ENCODE results near the gene SMOC2.
"Not testable (repeated sequence)": the region's sequence is repeated elsewhere in the genome, so short reads cannot be mapped to it uniquely, and the experiment has no call there.

The SMOC2 gene

DNA sequence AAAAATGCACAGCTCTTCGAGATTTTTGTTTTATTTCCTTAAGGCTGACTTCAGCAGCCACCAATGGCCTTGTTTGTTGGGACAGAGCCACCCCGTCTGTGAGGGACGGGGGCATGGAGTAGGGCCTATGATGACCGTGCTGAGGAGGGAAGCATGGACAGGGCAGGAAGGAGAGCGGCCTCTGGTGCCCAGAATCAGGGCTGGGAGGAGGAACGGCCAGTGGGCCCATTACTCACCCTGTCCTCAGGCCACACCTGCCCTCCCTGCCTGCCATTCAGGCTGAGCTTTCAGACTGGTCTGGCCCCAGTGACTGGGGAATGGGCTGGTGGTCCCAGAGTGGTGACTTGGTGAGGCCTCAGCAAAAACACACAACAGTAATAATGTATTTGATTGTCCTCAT, 104.4 kb downstream of the SMOC2 start:
- DNase-seq = no peak

DNA sequence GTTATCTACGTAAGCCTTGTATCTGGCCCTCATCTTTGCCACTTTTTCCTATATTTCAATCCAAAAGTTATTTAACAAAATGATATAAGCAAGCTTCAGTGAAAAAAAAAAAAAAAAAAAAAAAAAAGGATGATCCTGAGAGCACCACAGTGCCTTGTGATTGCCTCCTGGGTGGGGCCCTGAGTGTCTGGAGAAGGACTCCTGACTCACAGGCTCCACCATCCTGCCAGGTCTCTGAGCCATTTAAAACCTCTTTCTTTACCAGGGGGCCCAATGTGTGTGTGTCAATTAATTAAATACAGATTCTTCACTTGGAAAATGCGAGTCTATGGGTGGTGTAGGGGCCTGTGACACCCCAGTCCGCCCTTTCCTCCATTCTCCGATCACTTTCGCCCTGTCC, 105.2 kb downstream of the SMOC2 start:
- no peak for DNase-seq

DNA sequence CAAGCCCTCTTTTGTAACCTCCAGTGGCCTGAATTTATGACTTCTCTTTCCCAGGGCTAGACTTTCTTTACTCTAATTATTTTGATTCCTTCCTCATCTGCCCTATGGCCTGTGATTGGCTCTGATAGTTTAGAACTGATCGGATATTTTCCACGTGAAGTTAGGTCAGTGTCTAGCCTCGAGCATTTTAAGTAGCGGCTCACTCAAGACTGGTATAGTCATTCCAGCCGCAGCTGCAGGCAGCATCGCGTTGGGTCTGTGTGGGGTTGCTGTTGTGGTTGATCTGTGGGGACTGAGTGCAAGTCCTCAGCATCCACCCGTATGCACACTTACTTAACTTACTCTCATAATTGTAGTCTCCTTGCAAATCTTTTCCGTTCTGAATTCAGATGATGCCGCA, 105.7 kb downstream of the SMOC2 start:
- DNase-seq = no peak

DNA sequence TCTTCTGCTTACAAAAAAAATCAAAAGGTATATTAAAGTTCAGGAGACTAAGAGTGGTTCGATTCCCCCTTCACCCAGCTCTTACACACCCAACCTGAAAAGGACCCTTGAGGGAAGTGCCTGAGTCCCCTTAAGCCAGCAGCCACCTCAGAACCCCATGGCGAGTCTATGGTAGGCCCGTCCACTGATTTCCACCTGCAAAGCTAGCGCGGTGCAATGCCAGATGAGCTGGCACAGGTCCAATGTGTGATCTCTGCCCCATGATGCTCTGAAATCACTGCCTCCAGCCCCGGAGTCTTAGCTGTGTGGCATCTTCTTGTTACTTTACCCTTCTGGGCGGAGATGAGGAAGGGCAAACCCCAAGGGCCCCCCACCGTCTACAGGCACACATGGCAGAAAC, 109.3 kb downstream of the SMOC2 start:
- no peak for DNase-seq

DNA sequence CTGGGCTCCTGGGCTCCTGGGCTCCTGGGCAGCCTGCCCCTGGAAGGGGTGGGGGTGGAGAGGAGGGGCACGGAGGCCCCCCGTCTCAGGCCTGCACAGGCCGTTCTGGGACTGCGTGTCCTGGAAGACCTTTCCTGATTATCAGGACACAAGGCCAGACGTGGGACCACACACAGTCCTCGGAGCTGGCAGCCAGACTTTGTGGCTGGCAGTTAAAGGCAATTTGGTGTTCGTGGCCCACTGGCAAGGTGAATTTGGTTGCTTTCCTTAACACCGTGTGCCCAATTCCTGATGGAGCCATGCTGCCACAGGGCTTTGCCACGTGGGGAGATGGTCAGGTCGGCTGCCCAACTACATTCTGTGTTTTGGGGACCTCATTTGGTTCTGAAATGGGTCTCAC, 113.5 kb downstream of the SMOC2 start:
- no peak for DNase-seq

DNA sequence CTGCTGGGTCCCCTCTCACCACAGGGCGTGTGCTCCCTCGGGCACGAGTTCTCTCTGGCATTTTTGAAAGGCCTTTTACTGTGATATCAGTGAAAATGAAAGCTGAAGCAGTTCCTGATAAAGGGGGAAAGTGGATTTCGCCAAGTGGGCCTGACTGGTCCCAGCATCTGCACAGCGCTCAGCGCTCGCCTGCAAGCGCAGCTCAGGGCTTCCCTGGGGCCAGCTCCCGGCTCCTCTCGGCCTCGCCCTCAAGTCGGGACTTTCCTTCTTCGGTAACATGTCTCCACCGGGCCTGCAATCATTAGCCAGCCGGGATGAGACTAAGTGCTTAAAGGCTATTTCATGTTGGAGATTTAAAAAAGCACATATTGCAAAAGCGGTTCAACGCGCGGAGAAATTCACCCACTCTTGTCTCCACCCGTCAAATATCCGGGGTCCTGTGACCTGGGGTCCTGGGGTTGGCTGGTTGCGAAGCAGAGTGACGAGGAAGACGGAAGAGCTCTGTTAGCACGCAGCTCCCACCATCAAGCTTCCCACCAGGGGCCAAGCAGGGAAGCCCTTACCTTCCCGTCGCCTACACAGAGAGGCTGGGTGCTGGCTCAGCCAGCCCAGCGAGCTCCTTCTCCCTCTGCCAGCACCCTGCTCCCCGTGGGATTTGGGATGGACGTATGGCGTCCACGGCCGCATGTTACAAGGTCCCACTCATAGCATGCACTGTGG, 114.1 kb downstream of the SMOC2 start:
- DNase-seq = no peak

DNA sequence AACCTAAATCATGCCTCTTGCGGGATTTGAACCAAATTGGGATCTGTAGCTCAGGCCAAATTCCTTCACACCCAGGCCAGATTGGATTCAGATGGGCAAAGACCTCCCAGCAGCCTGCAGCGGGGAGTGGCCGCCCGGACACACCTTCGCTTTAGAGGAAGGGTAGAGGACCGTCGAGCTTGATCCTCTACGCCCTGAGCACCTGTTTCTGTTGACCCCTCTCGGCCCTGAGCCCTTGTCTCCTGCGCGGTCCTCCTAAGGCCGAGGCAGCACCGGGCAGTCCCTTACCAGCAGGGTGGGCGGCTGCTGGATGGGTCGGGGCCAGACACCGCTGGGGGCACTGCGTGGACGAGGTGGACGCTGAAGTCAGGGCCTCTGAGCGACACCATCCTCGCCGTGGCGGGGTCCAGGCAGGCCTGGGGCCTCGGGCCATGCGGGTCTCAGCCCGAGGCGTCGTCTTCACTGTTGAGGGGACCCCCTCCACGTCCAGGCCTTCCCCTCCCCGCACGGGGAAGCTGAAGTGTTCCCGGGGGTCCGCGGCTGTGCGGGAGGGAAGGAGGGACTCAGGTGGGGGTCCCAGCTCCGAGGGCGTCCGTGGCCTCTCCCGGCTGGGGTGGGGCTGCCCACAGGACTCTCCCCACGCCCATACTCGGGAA, 114.8 kb downstream of the SMOC2 start:
- no peak for DNase-seq

DNA sequence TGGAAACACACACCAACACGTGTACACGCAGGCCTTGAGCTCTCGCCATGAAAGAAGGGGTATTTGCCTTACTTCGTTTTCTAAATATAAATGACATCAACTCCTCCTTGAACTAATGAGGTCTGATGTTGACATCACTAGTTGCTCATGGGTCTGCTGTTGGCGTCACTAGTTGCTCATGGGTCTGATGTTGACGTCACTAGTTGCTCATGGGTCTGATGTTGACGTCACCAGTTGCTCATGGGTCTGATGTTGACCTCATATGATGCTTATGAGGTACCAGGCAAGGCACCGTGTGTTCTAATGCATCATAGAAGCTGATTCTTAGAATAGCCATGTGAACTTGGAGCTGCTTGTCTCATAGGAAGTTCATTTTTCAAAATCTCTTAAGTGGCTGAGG, 116.5 kb downstream of the SMOC2 start:
- no peak for DNase-seq

DNA sequence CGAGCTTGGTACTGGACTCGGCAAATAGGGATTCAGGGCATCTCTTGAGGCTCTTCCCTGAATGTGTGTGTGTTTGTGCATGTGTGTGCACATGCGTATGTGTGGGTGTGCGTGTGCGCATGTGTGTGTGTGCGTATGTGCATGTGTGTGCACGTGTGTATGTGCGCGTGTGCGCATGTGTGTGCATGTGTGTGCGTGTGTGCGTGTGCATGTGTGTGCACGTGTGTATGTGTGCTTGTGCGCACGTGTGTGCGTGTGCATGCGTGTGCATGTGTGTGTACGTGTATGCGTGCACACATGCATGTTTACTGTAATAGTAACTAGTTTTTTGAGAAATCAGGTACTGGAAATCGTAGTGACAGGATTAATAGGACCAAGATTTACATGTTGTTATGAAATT, 117.7 kb downstream of the SMOC2 start:
- no peak for DNase-seq

DNA sequence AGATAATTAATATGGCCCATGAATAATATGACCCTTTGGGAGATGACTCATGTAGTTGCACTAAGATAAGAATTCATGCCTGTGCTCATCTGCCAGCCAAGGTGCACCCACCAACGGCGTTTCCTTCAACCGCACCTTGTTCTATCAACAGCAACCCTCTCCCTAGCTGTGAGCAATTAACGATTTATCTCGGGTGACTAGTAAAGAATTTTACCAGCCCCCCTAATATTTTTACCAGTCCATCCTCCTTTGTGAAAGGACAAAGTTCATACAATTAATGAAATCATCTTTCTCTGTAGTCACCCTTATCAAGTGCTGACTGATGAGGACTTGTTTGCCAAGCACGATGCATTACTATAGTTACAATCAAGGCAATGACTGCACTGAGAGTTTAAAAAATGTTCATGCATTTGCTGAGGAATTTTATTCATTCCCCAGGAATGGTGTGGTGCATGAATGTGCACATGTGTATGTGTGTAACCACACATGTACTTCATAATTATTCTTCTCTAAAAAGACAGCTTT, 118.7 kb downstream of the SMOC2 start:
- DNase-seq = no peak

DNA sequence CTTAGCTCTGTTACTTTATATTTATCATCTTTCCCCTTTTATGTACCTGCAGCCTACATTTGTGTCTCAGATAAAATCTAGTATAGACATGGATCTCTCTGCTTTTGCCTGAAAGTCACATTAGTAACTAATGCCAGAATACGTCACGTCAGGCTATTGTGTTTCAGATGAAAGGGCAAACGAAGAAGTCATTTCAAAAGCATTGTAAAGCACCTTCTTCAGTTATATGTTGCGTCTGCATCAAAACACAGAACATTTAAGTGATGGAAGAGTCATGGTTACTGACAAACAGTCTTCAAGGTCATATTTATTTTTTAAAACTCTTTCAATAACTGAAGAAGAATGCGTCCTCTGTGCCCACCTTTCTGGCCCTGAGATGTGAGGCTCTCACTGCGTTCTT, 119.1 kb downstream of the SMOC2 start:
- no peak for DNase-seq

DNA sequence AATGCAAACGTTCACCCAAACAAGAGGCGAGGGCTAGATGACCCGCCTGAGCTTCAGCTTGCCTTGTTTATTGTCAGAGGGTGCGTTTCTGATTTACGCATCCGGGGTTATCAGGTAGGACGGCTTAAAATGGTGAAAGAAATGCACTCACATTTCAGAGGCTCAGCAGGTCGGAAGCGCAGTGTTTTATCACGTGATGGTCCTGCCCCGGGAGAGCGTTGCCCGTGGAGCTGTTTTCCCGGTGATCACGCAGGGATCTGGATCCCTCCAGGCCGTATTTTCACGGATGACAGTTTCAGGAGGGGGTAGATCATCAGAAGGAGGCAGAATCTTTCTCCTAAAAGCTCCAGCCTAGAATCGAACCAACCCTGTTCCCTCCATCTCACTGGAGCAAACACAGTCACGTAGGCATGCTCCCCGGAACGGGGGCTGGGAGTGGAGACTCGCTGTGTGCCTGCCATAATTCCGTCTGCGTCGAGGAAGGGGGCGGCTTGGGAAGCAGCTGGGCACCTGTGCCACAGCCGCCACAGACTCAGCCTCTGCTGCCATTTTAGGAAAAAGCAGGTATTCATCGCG, 121.7 kb downstream of the SMOC2 start:
- DNase-seq = no peak

DNA sequence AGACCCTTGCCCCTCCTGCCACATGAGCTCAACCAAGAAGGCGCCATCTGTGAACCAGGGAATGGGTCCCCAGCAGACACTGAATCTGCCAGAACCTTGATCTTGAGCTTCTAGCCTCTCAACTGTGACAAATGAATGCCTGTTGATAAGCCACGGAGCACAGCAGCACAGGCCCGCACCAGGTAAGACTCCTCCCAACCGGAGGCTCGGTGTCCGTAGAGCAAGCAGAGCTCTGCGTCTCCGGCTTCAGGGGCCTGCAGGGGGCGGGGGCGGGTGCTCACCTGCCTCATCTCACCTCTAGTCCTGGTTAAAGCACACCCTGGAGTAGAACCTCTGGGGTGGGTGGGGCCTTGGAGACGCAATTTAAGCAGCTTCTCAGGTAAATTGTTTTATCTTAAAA, 122.7 kb downstream of the SMOC2 start:
- DNase-seq = no peak

DNA sequence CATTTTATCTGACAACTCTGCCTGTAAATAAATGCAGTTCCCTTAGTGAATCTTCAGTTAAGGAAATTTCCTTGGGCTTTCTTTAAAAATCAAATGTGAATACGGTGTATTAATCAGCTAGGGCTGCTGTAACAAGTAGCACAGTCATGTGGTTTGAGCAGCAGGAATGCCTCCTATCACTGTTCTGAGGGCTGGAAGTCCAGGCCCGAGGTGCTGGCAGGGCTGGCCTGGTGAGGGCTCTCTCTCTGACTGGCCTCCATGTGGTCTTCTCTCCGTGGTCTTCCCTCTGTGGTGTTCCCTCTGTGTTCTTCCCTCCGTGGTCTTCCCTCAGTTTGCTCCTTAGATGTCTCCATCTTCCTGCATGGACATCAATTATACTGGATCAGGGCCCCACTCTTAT, 124.1 kb downstream of the SMOC2 start:
- no peak for DNase-seq

DNA sequence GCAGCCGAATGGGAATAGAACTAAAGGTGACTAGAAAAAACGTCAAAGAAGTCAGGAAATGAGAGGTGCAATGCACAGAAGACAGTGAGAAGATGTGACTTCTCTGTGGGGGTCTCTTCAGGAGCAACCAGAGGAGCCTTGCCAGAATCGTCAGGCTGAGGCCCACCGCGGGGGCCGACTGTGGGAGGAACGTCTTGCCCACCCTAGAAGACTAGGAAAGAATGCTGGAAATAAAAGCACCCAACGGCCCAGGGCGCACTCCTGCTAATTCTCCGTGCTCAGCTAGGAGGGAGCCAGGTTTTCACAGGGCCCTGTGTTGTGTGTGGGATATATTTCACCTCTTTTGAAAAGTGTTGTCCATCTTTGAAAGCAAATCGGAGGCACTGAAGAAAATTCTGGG, 129.2 kb downstream of the SMOC2 start:
- no peak for DNase-seq

DNA sequence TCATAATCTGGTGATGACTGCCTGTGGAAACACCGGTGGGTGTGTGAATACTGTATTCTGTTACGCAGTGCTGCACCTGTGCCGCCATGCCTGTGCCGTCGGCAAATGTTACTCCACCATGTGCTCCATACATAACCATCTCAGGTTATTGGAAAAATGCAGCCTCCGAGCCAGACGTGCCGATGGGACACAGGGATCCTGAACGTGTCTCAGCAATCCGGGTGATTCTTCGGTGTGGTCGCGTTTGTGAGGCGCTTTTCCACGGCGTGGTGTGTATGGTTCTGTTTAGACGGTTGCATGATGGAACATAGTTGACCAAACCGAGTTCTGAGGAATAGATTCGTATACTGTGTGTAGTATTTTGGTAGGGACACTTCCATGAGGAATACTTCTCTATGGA, 130.3 kb downstream of the SMOC2 start:
- no peak for DNase-seq

DNA sequence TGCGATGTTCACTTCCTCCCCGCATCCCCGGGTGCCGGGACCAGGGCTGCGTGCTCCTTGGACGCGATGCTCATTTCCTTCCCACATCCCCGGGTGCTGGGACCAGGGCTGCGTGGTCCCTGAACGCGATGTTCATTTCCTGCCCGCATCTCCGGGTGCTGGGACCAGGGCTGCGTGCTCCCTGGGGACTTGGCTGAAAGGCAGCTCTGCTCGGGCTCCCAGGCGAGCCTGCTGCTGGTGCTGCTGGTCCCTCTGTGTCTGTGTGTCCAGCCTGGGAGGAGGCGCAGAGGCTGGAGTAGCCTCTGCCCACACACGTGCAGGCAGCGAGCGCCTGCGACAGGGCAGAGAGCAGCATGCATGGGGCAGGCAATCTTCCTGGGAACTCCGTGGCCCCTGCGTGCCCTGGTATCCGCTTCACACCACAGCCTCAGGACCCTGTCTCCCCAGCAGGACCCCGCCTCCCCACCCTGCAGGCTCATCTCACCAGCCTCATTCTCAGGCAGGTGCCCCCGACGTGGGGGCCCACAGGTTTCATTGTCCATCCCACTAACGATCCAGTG, 132.4 kb downstream of the SMOC2 start:
- DNase-seq = not testable (repeated sequence)

DNA sequence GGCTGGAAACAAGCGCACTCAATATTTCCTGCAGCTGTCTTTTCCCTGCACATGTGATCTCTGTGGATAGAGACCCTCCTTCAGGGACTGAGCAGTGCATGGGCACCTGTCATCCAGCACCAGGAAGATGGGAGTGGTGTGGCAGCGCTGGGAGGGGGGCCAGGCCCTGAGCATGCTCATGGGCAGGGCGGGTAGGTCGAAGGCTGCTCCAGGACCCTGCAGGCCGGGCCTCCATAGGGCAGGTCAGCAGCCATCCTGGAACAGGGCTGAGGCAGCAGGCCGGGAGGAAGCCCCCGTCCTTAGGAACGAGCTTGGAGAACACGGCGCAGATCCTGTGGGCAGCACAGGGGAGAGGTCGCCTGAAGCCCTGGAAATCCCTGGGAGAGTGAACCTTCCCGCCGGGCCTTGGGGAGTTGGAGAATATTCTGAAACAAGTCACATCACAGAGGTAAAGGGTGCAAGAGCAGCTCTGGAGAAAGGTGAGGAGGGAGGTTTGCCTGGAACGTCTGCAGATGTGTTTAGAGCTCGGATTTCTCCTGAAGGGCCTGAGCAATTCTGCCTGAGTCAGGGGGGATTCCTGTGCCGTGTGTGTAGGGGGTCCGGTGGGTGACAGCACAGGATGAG, 133.2 kb downstream of the SMOC2 start:
- DNase-seq = no peak

DNA sequence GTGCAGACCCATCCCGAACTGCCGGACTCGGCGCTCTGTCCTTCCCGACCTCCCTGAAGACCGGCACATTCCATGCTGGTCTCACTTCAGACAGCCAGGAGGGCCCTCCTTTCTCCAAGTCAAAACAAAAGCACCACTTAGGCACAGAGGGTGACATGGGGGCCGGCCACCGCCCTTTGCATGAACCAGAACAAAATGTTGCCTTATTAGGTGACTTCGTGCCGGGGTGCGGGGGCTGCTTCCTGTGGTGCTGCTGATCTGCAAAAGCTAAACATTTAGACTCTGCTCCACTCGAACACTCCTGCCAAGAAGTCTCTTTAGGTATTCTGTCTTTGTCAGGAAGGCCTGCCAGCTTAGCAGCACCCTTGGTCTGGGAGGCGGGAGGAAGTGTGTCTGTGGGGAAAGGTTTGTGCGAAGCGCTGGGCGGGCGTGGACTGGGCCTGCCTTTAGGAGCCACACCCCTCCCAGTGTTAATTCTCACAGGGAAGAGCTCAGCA, 133.8 kb downstream of the SMOC2 start:
- DNase-seq = no peak

DNA sequence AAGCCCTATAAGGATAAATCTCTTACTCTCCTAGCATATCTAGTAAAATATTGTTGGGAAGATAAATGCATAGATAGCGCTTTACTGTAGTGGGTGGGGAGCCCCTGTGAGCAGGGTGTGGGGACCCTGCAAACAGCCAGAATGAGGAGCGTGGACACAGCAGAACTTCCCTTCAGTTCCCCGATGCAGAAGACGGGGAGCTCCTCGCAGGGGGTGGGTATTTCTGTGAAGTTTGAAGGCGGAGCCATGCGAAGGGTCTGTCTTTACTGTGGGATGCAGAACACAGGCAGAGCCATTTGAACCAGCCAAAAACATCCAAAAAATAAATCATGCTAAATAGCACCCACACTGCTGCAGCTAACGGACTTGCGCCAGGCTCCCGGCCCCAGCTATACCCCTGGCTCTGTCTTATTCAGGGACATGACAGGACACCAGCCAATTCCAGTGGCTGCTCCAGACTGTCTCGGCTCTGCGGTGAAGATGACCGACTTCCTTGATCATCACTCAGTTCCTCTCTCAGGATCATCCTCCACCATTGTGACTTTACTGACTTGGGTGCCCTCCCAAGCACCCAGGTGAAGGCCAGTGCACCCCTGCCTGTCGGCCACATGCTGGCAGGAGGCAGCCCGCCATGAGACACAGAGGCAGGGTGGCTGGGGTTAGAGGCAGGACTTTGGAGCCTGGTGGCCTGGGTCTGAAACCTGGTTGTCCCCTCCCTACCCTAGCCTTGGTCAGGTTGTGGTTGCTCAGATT, 134.5 kb downstream of the SMOC2 start:
- DNase-seq = no peak

DNA sequence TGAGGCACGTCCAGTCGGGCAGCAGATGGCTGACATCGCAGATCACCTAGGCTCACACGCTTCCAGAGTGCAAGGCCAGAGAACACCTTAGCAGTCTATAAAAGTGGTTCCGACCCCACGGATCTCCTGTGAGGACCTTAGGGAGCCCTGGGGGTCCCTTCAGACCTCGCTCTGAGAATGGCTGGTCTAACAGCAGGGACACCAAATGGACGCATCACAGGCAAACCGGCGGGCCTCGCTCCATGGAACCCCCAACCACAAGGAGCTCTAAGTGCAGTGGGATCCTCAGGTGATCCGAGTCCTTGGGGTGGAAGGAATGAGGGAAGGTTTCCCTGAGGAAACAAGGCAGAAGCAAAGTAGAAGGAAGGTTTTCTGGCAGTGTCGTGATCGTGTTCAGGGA, 135.4 kb downstream of the SMOC2 start:
- no peak for DNase-seq

DNA sequence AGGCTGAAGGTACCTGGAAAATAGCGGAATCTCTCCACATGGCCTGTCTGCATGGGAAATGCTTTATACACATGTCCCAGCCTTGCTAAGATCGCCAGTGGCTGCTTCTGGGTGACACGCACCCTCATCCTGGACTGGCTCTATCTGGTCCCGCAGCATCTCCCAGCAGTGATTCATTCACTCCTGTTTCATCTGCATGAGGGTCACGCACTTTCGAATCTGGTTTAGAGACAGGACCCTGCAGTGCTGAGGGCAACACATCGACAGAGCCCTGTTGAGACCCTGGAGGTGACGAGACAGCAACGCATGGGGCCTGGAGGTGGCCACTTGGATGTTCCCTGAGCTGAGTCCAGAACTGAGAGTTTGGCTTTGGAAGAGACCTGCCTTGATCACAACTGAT, 136.5 kb downstream of the SMOC2 start:
- no peak for DNase-seq
